ENCODE results near the gene ZNF804A. TPM values are rescaled to one million over a fixed set of nuclear protein-coding genes. Genes with fewer than 3 reads are reported as not detected.
"Not testable (repeated sequence)": the region's sequence is repeated elsewhere in the genome, so short reads cannot be mapped to it uniquely, and the experiment has no call there.

The ZNF804A gene
- polyA plus RNA-seq, 6 donors from 2014 or later: 0.19 to 0.40 (median 0.30) TPM; not detected in 2

GRCh38 chr2:184830531-184830930 lies 232.2 kb downstream of the ZNF804A start:
- Mint-ChIP-seq H3K36me3 (no peaks in the 10 kb centered on the region), H3K4me1 (no peaks in the 10 kb centered on the region), H3K27ac (no peak overlapping the region), H3K9me3 (no peaks in the 10 kb centered on the region), H3K4me3 (no peak overlapping the region), H3K27me3 (no peaks in the 10 kb centered on the region)
- no peak for DNase-seq
- no peak for ATAC-seq (ENCODE audit: low read depth in 2 of 2)

GRCh38 chr2:184834699-184835397 lies 236.5 kb downstream of the ZNF804A start:
- ATAC-seq (ENCODE audit: low read depth in 2 of 2): no peak
- H3K4me1 Mint-ChIP-seq: no peaks in the 10 kb centered on the region
- no peaks in the 10 kb centered on the region for H3K36me3 Mint-ChIP-seq
- H3K27me3 Mint-ChIP-seq: no peaks in the 10 kb centered on the region
- H3K9me3 Mint-ChIP-seq: no peaks in the 10 kb centered on the region
- DNase-seq: no peak
- no peak overlapping the region for H3K27ac Mint-ChIP-seq
- no peak overlapping the region for H3K4me3 Mint-ChIP-seq

- no peaks in the 10 kb centered on the region for H3K4me1 Mint-ChIP-seq
- no peaks in the 10 kb centered on the region for H3K27me3 Mint-ChIP-seq
- no peaks in the 10 kb centered on the region for H3K36me3 Mint-ChIP-seq
- DNase-seq: no peak
- ATAC-seq (ENCODE audit: low read depth in 2 of 2): no peak
- no peaks in the 10 kb centered on the region for H3K9me3 Mint-ChIP-seq
- H3K4me3 Mint-ChIP-seq: no peak overlapping the region
- no peak overlapping the region for H3K27ac Mint-ChIP-seq
These were observed 237.0 kb downstream of the ZNF804A start for GRCh38 chr2:184835398-184835715.

- Mint-ChIP-seq H3K9me3 (peaks cover 0 to 13% (median 0%) of the 10 kb centered on the region in 7 donors), H3K27ac (no peak overlapping the region), H3K36me3 (no peaks in the 10 kb centered on the region), H3K4me1 (no peaks in the 10 kb centered on the region), H3K4me3 (no peak overlapping the region), H3K27me3 (no peaks in the 10 kb centered on the region)
- DNase-seq (no peak), ATAC-seq (ENCODE audit: low read depth in 2 of 2) (no peak)
These were observed 249.0 kb downstream of the ZNF804A start for GRCh38 chr2:184847331-184847730.

GRCh38 chr2:184849516-184849915 lies 251.2 kb downstream of the ZNF804A start:
- Mint-ChIP-seq H3K4me3 (no peak overlapping the region), H3K27ac (no peak overlapping the region), H3K27me3 (no peaks in the 10 kb centered on the region), H3K4me1 (no peaks in the 10 kb centered on the region), H3K36me3 (no peaks in the 10 kb centered on the region), H3K9me3 (peaks cover 0 to 12% (median 2%) of the 10 kb centered on the region in 7 donors)
- DNase-seq (no peak), ATAC-seq (ENCODE audit: low read depth in 2 of 2) (no peak)

GRCh38 chr2:184851576-184851975 lies 253.2 kb downstream of the ZNF804A start:
- no peak for ATAC-seq (ENCODE audit: low read depth in 2 of 2)
- no peaks in the 10 kb centered on the region for H3K36me3 Mint-ChIP-seq
- H3K27me3 Mint-ChIP-seq: no peaks in the 10 kb centered on the region
- H3K27ac Mint-ChIP-seq: no peak overlapping the region
- no peak for DNase-seq
- no peak overlapping the region for H3K4me3 Mint-ChIP-seq
- H3K9me3 Mint-ChIP-seq: peaks cover 0 to 7% (median 2%) of the 10 kb centered on the region in 7 donors
- H3K4me1 Mint-ChIP-seq: no peaks in the 10 kb centered on the region

- no peak overlapping the region for H3K27ac Mint-ChIP-seq
- H3K36me3 Mint-ChIP-seq: no peaks in the 10 kb centered on the region
- H3K4me3 Mint-ChIP-seq: no peak overlapping the region
- ATAC-seq (ENCODE audit: low read depth in 2 of 2): no peak
- H3K9me3 Mint-ChIP-seq: peaks cover 7 to 23% (median 16%) of the 10 kb centered on the region in 7 donors
- no peaks in the 10 kb centered on the region for H3K4me1 Mint-ChIP-seq
- DNase-seq: no peak
- H3K27me3 Mint-ChIP-seq: no peaks in the 10 kb centered on the region
These were observed 260.9 kb downstream of the ZNF804A start for GRCh38 chr2:184859187-184859586.

- no peak overlapping the region for H3K4me3 Mint-ChIP-seq
- ATAC-seq (ENCODE audit: low read depth in 2 of 2): no peak
- no peak for DNase-seq
- no peak overlapping the region for H3K27ac Mint-ChIP-seq
- H3K4me1 Mint-ChIP-seq: no peaks in the 10 kb centered on the region
- H3K9me3 Mint-ChIP-seq: peaks cover 7 to 23% (median 16%) of the 10 kb centered on the region in 7 donors
- no peaks in the 10 kb centered on the region for H3K36me3 Mint-ChIP-seq
- H3K27me3 Mint-ChIP-seq: no peaks in the 10 kb centered on the region
These were observed 262.4 kb downstream of the ZNF804A start for GRCh38 chr2:184860744-184861143.

GRCh38 chr2:184875212-184875611 lies 276.9 kb downstream of the ZNF804A start:
- Mint-ChIP-seq H3K4me1 (no peaks in the 10 kb centered on the region), H3K27me3 (no peaks in the 10 kb centered on the region), H3K4me3 (no peak overlapping the region), H3K27ac (no peak overlapping the region), H3K9me3 (peaks cover 0 to 2% (median 0%) of the 10 kb centered on the region in 7 donors), H3K36me3 (no peaks in the 10 kb centered on the region)
- ATAC-seq (ENCODE audit: low read depth in 2 of 2): no peak
- no peak for DNase-seq

GRCh38 chr2:184875911-184876310 lies 277.6 kb downstream of the ZNF804A start:
- no peak for DNase-seq
- no peaks in the 10 kb centered on the region for H3K4me1 Mint-ChIP-seq
- no peak overlapping the region for H3K4me3 Mint-ChIP-seq
- peaks cover 0 to 7% (median 0%) of the 10 kb centered on the region in 7 donors for H3K9me3 Mint-ChIP-seq
- no peaks in the 10 kb centered on the region for H3K27me3 Mint-ChIP-seq
- no peaks in the 10 kb centered on the region for H3K36me3 Mint-ChIP-seq
- H3K27ac Mint-ChIP-seq: no peak overlapping the region
- ATAC-seq (ENCODE audit: low read depth in 2 of 2): no peak

- no peak overlapping the region for H3K27ac Mint-ChIP-seq
- H3K36me3 Mint-ChIP-seq: no peaks in the 10 kb centered on the region
- no peaks in the 10 kb centered on the region for H3K4me1 Mint-ChIP-seq
- DNase-seq (no peak), ATAC-seq (ENCODE audit: low read depth in 2 of 2) (no peak)
- peaks cover 0 to 15% (median 4%) of the 10 kb centered on the region in 7 donors for H3K9me3 Mint-ChIP-seq
- no peak overlapping the region for H3K4me3 Mint-ChIP-seq
- H3K27me3 Mint-ChIP-seq: no peaks in the 10 kb centered on the region
These were observed 279.6 kb downstream of the ZNF804A start for GRCh38 chr2:184877909-184878308.

- H3K4me3 Mint-ChIP-seq: no peak overlapping the region
These were observed 281.3 kb downstream of the ZNF804A start for GRCh38 chr2:184879671-184880070.

GRCh38 chr2:184886585-184886984 lies 288.3 kb downstream of the ZNF804A start:
- not testable (repeated sequence) for ATAC-seq (ENCODE audit: low read depth in 2 of 2); DNase-seq; H3K27me3 Mint-ChIP-seq; H3K27ac Mint-ChIP-seq; H3K4me3 Mint-ChIP-seq; H3K4me1 Mint-ChIP-seq; H3K36me3 Mint-ChIP-seq
- peaks cover 4 to 32% (median 8%) of the 10 kb centered on the region in 7 donors for H3K9me3 Mint-ChIP-seq

More at GRCh38 chr2:184879671-184880070, 281.3 kb downstream of the ZNF804A start:
- Mint-ChIP-seq H3K9me3 (peaks cover 0 to 21% (median 7%) of the 10 kb centered on the region in 7 donors), H3K36me3 (no peaks in the 10 kb centered on the region), H3K27ac (no peak overlapping the region), H3K27me3 (no peaks in the 10 kb centered on the region), H3K4me1 (no peaks in the 10 kb centered on the region)
- ATAC-seq (ENCODE audit: low read depth in 2 of 2) (no peak), DNase-seq (no peak)

GRCh38 chr2:184890311-184890710 lies 292.0 kb downstream of the ZNF804A start:
- Mint-ChIP-seq H3K4me1 (no peaks in the 10 kb centered on the region), H3K27me3 (no peaks in the 10 kb centered on the region)

GRCh38 chr2:184904991-184905390 lies 306.7 kb downstream of the ZNF804A start:
- DNase-seq (no peak), ATAC-seq (ENCODE audit: low read depth in 2 of 2) (no peak)
- H3K27me3 Mint-ChIP-seq: no peaks in the 10 kb centered on the region
- H3K27ac Mint-ChIP-seq: no peak overlapping the region
- H3K9me3 Mint-ChIP-seq: peaks cover 0 to 4% (median 0%) of the 10 kb centered on the region in 7 donors
- no peak overlapping the region for H3K4me3 Mint-ChIP-seq
- no peaks in the 10 kb centered on the region for H3K4me1 Mint-ChIP-seq
- H3K36me3 Mint-ChIP-seq: no peaks in the 10 kb centered on the region

More at GRCh38 chr2:184890311-184890710, 292.0 kb downstream of the ZNF804A start:
- Mint-ChIP-seq H3K36me3 (no peaks in the 10 kb centered on the region), H3K9me3 (peaks cover 3 to 17% (median 4%) of the 10 kb centered on the region in 7 donors), H3K4me3 (no peak overlapping the region), H3K27ac (no peak overlapping the region)
- no peak for DNase-seq
- no peak for ATAC-seq (ENCODE audit: low read depth in 2 of 2)

Data from naive B cell (primary cell).